Activated naive CD4-positive, alpha-beta T cell treated with anti-CD3 and anti-CD28 coated beads, Interleukin-2, amount 10 ng/mL, durations not matched to agents 7 days and 5 days (primary cell): ENCODE measurements around the gene NCOR2.

Experiments
- CTCF ChIA-PET: fragments of 350-600 bp; sonication (Branson Sonifier 250); formaldehyde crosslinking; loops from one replicate; lab custom pipeline; 2021; ENCODE audit warnings: antibody characterized with exemption; lab: Charles Lee
- DNase-seq: peaks from one replicate; pipeline ENCODE4 v3.0.0-alpha.2; 2020
- H3K27ac Mint-ChIP-seq: one replicate; pipeline ENCODE4 v1.8.0; 2021; ENCODE audit warnings: mild to moderate bottlenecking, moderate library complexity, mixed read lengths
- H3K27me3 Mint-ChIP-seq: one replicate; pipeline ENCODE4 v1.8.0; 2021; ENCODE audit warnings: mild to moderate bottlenecking, mixed read lengths
- H3K36me3 Mint-ChIP-seq: one replicate; pipeline ENCODE4 v1.8.0; 2021; ENCODE audit warnings: mixed read lengths
- H3K4me1 Mint-ChIP-seq: one replicate; pipeline ENCODE4 v1.8.0; 2021; ENCODE audit warnings: mixed read lengths
- H3K4me3 Mint-ChIP-seq: one replicate; pipeline ENCODE4 v1.8.0; 2021; ENCODE audit warnings: mild to moderate bottlenecking, moderate library complexity, mixed read lengths
- H3K9me3 Mint-ChIP-seq: one replicate; pipeline ENCODE4 v1.8.0; 2021; ENCODE audit warnings: mixed read lengths

NCOR2 gene

GRCh38 chr12:124576061-124576650 is 8.7 kb upstream of the NCOR2 start:
- no peak overlapping the region for H3K27ac Mint-ChIP-seq
- no peak for DNase-seq
- H3K36me3 Mint-ChIP-seq: no peaks in the 10 kb centered on the region
- CTCF ChIA-PET: no interaction called here
- peaks cover 40% of the 10 kb centered on the region for H3K27me3 Mint-ChIP-seq
- H3K4me3 Mint-ChIP-seq: no peak overlapping the region
- H3K4me1 Mint-ChIP-seq: no peaks in the 10 kb centered on the region
- peaks cover 3% of the 10 kb centered on the region for H3K9me3 Mint-ChIP-seq

GRCh38 chr12:124573839-124574786 is 6.7 kb upstream of the NCOR2 start:
- H3K4me1 Mint-ChIP-seq: no peaks in the 10 kb centered on the region
- CTCF ChIA-PET: interaction anchor here (0.7 kb wide), 1 partner anchor 37 kb away, joined by 3 read pairs; no protein-coding TSS in a partner anchor
- H3K4me3 Mint-ChIP-seq: no peak overlapping the region
- peaks cover 41% of the 10 kb centered on the region for H3K27me3 Mint-ChIP-seq
- no peaks in the 10 kb centered on the region for H3K9me3 Mint-ChIP-seq
- DNase-seq: no peak
- H3K36me3 Mint-ChIP-seq: no peaks in the 10 kb centered on the region
- H3K27ac Mint-ChIP-seq: peak overlapping the region; percentile 72

- Mint-ChIP-seq H3K9me3 (no peaks in the 10 kb centered on the region), H3K27ac (no peak overlapping the region), H3K4me3 (no peak overlapping the region), H3K36me3 (no peaks in the 10 kb centered on the region), H3K4me1 (peaks cover 10% of the 10 kb centered on the region), H3K27me3 (peaks cover 31% of the 10 kb centered on the region)
- DNase-seq: no peak
- CTCF ChIA-PET: no interaction called here
Observed at GRCh38 chr12:124571556-124571955, 4.1 kb upstream of the NCOR2 start.

- no peak overlapping the region for H3K27ac Mint-ChIP-seq
Observed at GRCh38 chr12:124570810-124571209, 3.4 kb upstream of the NCOR2 start.

GRCh38 chr12:124569375-124570148 is 2.1 kb upstream of the NCOR2 start:
- DNase-seq: no peak
- Mint-ChIP-seq H3K36me3 (no peaks in the 10 kb centered on the region), H3K9me3 (no peaks in the 10 kb centered on the region), H3K4me1 (peaks cover 23% of the 10 kb centered on the region), H3K4me3 (no peak overlapping the region), H3K27ac (no peak overlapping the region), H3K27me3 (peaks cover 21% of the 10 kb centered on the region)
- CTCF ChIA-PET: interaction anchor here (1.1 to 1.4 kb wide), 2 partner anchors 198 to 202 kb away, joined by 3 to 4 read pairs; no protein-coding TSS in a partner anchor

More at GRCh38 chr12:124570810-124571209, 3.4 kb upstream of the NCOR2 start:
- peaks cover 13% of the 10 kb centered on the region for H3K4me1 Mint-ChIP-seq
- H3K9me3 Mint-ChIP-seq: no peaks in the 10 kb centered on the region
- CTCF ChIA-PET: no interaction called here
- DNase-seq: no peak
- H3K4me3 Mint-ChIP-seq: no peak overlapping the region
- peaks cover 25% of the 10 kb centered on the region for H3K27me3 Mint-ChIP-seq
- H3K36me3 Mint-ChIP-seq: no peaks in the 10 kb centered on the region

- Mint-ChIP-seq H3K4me1 (peaks cover 26% of the 10 kb centered on the region), H3K4me3 (peak overlapping the region; percentile 81), H3K9me3 (no peaks in the 10 kb centered on the region), H3K36me3 (no peaks in the 10 kb centered on the region), H3K27me3 (peaks cover 17% of the 10 kb centered on the region), H3K27ac (no peak overlapping the region)
- CTCF ChIA-PET: interaction anchor here (1.4 kb wide), 1 partner anchor 199 kb away, joined by 3 read pairs; no protein-coding TSS in a partner anchor
- DNase-seq: peak; percentile 37
Observed at GRCh38 chr12:124568431-124569374, 1.3 kb upstream of the NCOR2 start.

- peak; percentile 90 for DNase-seq
- H3K36me3 Mint-ChIP-seq: no peaks in the 10 kb centered on the region
- peak overlapping the region; percentile 80 for H3K27ac Mint-ChIP-seq
- peaks cover 30% of the 10 kb centered on the region for H3K4me1 Mint-ChIP-seq
- peak overlapping the region; percentile 81 for H3K4me3 Mint-ChIP-seq
- CTCF ChIA-PET: no interaction called here
- H3K9me3 Mint-ChIP-seq: no peaks in the 10 kb centered on the region
- H3K27me3 Mint-ChIP-seq: peaks cover 15% of the 10 kb centered on the region
Observed at GRCh38 chr12:124567673-124568373, 411 bp upstream of the NCOR2 start.

GRCh38 chr12:124566161-124566996 is 1.0 kb downstream of the NCOR2 start:
- H3K4me3 Mint-ChIP-seq: peak overlapping the region; percentile 89
- H3K4me1 Mint-ChIP-seq: peaks cover 30% of the 10 kb centered on the region
- CTCF ChIA-PET: interaction anchor here (1.2 kb wide), 1 partner anchor 11 kb away, joined by 3 read pairs; no protein-coding TSS in a partner anchor
- no peaks in the 10 kb centered on the region for H3K9me3 Mint-ChIP-seq
- no peaks in the 10 kb centered on the region for H3K36me3 Mint-ChIP-seq
- H3K27ac Mint-ChIP-seq: peak overlapping the region; percentile 87
- H3K27me3 Mint-ChIP-seq: peaks cover 15% of the 10 kb centered on the region
- peak; percentile 83 for DNase-seq

- H3K4me1 Mint-ChIP-seq: peaks cover 32% of the 10 kb centered on the region
- H3K4me3 Mint-ChIP-seq: peak overlapping the region; percentile 89
- H3K9me3 Mint-ChIP-seq: no peaks in the 10 kb centered on the region
- peak overlapping the region; percentile 87 for H3K27ac Mint-ChIP-seq
- peaks cover 15% of the 10 kb centered on the region for H3K27me3 Mint-ChIP-seq
- CTCF ChIA-PET: no interaction called here
- H3K36me3 Mint-ChIP-seq: no peaks in the 10 kb centered on the region
- peak; percentile 31 for DNase-seq
Observed at GRCh38 chr12:124565656-124566160, 1.7 kb downstream of the NCOR2 start.

GRCh38 chr12:124564971-124565491 is 2.4 kb downstream of the NCOR2 start:
- no peak for DNase-seq
- peaks cover 33% of the 10 kb centered on the region for H3K4me1 Mint-ChIP-seq
- H3K4me3 Mint-ChIP-seq: peak overlapping the region; percentile 89
- CTCF ChIA-PET: no interaction called here
- H3K36me3 Mint-ChIP-seq: no peaks in the 10 kb centered on the region
- H3K9me3 Mint-ChIP-seq: no peaks in the 10 kb centered on the region
- H3K27ac Mint-ChIP-seq: no peak overlapping the region
- peaks cover 11% of the 10 kb centered on the region for H3K27me3 Mint-ChIP-seq

GRCh38 chr12:124564232-124564958 is 3.0 kb downstream of the NCOR2 start:
- DNase-seq: no peak
- H3K9me3 Mint-ChIP-seq: peaks cover 2% of the 10 kb centered on the region
- H3K27ac Mint-ChIP-seq: no peak overlapping the region
- no peak overlapping the region for H3K4me3 Mint-ChIP-seq
- peaks cover 33% of the 10 kb centered on the region for H3K4me1 Mint-ChIP-seq
- peaks cover 7% of the 10 kb centered on the region for H3K27me3 Mint-ChIP-seq
- peaks cover 2% of the 10 kb centered on the region for H3K36me3 Mint-ChIP-seq
- CTCF ChIA-PET: no interaction called here
